Urothelium cell line (cell line): ENCODE results near the gene USH1G.
"Not testable (repeated sequence)": the region's sequence is repeated elsewhere in the genome, so short reads cannot be mapped to it uniquely, and the experiment has no call there.

Source experiments
- DNase-seq: peaks from one replicate; pipeline ENCODE4 v3.0.0; 2011; ENCODE audit warnings: low spot score, mixed read lengths
- FAIRE-seq: peaks from 2 replicates; lab custom pipeline; 2011; peaks lifted over from hg19 to GRCh38; lab: Jason Lieb, UNC

USH1G gene

DNA sequence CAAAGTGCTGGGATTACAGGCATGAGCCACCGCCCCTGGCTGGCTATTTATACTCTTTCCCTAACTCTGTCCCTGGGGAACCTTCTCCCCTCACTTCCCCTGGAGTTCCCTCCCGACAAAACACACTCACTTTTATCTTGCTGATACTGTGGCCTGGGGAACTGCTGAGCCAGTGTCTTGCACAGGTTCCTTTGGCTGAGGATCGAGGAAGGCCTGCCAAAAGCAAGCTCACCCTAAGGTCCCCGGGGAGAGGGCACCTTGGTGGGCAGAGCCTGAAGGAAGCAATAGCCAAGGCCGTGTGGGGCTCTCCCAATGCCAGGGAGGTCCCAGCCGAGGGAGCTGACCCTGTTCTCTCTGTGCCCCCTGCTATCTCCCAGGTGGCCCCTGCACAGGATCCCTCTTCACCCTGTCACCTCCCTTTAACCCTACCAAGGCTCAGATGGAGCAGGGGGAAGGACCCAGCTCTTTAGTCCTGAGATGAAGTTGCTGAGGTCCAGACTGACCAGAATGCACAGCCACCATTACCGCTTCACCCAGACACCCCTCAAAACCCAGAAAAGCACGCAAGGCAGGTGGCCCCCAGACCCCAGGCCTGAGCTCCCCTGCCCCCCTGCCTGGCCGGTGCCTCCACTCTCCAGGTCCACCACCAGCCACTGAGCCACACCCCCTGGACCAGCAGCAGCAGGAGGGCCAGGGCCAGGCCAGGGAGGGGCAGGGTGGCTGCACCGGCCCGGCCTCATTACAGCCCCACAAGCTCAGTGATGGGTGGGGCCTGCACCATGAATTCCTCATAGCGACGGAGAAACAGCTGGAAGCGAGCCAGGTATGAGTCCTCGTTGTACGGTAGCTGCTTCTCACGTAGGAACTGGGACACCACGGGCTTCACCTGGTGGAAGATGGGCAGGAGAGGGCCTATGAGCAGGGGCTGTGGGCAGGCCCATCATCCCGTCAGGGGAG lies 45.2 kb downstream of the USH1G start:
- DNase-seq (peak; percentile 67), FAIRE-seq (no peak)

DNA sequence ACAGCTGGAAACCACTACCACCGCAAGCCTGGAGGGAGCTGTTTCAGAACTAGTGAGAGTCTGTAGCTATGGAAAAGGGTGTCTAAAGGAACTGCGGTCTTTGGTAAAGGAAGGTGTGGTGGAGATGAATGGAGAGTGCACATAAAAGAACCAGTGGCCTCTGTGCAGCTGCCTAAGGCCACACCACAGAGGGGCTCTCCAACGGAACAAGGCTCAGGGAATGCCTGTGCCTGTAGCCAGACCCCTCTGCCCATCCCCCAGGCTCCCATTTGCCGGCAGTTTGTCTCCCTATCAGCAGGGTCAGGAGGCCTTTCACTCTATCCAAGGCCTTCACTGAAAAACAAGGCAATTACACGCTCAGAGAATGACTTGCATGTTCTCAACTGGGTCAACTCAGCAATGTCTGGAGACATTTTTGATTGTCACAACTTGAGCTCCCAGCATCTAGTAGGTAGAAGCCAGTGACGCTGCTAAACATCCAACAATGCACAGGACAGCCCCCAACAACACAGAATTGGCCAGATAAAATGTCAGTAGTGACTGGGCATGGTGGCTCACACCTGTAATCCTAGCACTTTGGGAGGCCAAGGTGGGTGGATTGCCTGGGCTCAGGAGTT lies 47.0 kb downstream of the USH1G start:
- DNase-seq = no peak
- FAIRE-seq = no peak

DNA sequence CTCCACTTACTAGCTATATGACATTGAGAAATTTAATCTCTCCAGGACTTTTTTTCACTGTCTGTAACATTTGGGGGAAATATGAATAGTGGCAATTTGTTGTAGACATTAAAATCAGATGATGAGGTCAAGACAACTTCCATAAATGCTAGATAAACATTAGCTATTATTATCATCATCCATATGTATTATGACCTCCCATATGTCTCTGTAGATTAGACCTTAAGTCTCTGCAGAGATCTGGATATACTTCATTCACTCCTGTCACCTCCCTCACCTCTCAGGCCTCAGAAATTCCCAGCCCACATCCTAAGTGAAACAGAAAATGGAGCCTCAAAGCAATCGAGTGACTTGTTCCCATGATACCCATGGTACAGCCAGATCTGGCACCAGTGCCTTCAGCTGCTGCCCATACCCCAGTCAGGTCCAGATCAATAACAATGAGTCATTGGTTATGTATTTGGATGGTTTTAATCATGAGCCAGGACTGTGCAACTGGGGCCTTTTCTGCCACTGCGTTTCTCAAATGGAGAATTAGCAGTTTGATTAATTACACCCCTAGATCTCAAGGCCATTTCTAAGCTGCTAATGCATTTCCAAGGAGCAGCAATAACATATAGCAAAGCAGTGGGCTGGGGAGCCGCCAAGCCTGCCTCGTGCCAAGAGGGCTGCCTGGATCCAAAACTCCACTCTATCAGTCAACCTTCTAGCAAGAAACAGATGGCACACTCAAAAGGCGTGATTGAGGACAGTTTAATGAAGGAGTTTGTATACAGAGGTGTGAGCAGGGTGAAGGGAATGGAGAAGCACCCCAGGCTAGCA lies 47.7 kb downstream of the USH1G start:
- no peak for FAIRE-seq
- no peak for DNase-seq

GRCh38 chr17:74874615-74875037 lies 48.4 kb downstream of the USH1G start:
- no peak for FAIRE-seq

DNA sequence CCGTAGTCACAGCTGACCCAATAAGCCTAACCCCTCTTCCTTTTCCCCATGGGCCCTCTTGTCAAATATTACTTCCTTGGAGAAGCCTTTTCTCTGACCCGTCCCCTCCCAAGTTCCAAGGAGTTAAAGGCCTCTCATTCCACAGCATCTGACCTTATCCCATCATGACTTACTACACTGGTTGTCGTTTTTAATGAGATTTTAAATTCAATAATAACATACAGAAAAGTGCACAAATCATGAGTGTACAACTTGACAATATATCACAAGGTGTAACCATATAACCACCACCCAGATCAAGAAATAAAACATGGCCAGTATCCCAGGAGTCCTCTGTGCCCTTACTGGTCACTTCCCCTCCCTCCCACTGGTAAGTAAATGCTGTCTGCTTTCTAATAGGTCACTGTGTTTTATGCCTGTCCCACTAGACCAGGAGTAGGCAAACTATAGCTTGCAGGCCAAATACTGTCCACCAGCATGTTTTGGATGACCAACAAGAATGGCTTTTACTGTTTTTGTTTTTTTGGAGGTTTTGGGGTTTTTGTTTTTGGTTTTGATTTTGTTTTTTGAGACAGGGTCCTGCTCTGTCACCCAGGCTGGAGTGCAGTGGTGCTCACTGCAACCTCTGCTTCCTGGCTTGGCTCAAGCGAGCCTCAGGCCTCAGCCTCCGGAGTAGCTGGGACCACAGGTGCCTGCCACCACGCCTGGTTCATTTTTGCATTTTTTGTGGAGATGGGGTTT lies 49.0 kb downstream of the USH1G start:
- FAIRE-seq = no peak
- no peak for DNase-seq

More at GRCh38 chr17:74874615-74875037, 48.4 kb downstream of the USH1G start:
- DNase-seq = no peak

DNA sequence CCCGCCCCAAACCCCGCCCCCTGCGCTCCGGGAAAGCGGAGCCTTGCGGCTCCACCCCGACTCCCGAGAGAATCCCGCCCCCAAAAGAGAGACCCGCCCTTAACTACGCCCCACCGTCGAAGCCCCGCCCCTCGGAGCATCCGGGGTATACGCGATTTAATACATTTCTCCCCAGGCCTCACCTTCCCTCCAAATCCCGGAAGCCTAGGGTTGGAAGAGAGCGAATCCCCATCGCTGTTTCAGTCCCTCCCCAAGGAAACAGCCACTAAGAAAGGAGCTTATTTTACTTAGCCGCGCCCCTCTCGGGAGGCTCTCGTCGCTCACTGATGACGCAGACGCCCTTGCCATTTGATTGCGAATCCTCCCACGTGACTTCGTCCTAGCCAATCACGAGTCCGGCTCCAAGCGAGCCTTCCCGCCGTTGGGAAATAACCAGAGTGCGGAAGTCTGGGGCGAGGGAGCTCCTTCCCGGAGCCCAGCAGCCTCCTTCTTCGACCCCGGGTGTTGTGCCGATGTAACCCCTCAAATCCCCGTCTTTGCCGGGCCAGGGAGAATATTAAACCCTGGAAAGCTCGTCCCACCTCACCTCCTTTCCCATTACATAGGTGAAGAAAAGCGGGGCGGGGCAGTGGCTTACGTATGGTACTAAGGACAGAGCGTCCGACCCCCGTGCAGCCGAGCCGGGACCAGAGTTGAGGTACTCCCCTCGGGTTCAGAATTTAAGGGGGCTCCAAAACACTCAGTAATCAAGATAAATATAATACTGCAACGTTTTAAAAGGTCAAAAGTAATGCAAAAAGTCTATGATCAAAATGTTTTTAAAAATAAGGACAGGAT lies 49.8 kb downstream of the USH1G start:
- FAIRE-seq = peak; percentile 70
- DNase-seq = peak; percentile 100

DNA sequence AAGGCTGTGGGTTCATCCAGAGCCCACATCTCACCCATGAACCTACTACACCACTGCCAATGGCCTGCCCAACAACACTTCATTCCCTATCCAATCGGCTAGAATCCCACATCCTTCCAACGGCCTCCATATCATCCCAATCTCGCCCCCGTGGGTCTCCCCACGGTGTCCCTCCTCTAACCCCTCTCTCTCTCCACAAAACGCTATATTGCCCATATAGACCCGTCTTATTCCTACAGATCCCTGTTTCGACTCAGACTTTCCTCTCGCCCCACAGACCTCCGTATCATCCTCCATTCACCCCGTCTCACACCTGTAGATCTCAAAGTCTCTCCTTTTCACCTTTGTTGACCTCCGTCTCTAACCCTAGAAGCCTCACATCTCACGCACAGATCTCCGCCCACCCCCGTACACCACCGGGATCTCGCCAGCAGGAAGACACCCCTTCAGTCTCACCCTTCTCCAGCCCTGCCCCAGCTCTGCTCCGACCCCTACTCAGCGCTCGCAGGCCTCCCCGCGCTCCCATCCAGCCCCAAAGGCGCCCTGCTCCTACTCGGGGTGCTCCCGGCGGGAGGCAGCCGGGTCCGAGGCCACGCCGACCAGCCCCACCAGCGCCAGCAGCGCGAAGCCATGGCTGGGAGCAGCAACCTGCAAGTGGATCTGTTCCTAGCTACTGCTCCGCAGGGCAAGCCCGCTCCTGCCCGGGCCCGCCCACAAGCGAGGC lies 50.6 kb downstream of the USH1G start, which contains the start of gene FDXR:
Gene FDXR, minus strand, starts transcription at position 682 of the 724 bp plus-strand sequence. Its CDS starts 50 bp downstream, at position 632.
- DNase-seq (no peak), FAIRE-seq (no peak)

DNA sequence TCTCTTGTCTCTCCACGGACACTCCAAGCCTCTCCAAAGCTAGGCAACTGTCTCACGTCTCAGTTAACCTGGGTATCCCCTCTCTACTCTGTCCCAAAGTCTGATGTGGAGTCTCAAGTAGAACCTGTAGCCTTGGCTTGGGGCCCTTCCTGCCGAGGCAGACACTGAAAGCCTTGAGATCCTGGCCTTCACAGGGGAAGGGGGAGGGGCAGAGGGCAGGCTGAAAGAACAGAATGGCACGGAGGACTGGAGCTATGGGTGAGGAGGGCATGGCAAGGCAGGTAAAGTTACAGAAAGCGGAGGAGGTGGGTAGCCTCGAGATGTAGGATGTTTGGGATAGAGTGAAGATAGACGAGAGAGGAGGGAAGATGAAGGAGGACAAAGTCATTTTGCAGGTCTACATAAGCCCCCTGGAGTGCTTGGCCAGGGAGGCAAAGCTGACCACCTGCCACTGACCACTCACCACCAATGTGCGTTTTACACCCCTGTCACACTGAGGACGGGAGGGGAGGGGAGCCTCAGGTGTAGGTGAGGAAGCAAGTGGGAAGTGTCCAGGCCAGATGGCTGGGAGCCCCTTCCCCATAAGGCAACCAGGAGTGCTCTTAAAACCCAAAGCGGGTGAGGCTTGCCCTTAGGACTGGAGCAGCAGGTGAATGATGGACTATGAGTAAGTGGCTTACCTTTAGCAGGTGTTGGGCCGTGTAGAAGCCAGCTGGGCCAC lies 51.5 kb downstream of the USH1G start:
- peak; percentile 53 for FAIRE-seq

GRCh38 chr17:74870512-74870911 lies 52.5 kb downstream of the USH1G start:
- peak; percentile 61 for DNase-seq
- no peak for FAIRE-seq

More for the DNA sequence above, 51.5 kb downstream of the USH1G start:
- DNase-seq = no peak

DNA sequence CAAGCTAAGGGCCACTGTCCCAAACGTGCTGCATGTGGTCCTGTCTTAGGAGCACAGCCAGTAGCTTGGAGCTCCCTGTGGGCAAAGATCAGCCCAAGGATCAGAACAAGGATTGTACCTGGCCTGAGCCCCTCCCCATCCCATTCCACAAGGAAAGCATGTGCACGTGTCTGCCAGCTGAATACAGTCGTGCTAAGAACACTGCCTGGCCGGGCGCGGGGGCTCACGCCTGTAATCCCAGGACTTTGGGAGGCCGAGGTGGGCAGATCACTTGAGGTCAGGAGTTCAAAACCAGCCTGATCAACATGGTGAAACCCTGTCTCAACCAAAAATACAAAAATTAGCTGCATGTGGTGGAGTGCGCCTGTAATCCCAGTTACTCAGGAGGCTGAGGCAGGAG lies 53.0 kb downstream of the USH1G start:
- FAIRE-seq, DNase-seq: not testable (repeated sequence)

GRCh38 chr17:74868908-74869255 lies 54.2 kb downstream of the USH1G start:
- FAIRE-seq = no peak

DNA sequence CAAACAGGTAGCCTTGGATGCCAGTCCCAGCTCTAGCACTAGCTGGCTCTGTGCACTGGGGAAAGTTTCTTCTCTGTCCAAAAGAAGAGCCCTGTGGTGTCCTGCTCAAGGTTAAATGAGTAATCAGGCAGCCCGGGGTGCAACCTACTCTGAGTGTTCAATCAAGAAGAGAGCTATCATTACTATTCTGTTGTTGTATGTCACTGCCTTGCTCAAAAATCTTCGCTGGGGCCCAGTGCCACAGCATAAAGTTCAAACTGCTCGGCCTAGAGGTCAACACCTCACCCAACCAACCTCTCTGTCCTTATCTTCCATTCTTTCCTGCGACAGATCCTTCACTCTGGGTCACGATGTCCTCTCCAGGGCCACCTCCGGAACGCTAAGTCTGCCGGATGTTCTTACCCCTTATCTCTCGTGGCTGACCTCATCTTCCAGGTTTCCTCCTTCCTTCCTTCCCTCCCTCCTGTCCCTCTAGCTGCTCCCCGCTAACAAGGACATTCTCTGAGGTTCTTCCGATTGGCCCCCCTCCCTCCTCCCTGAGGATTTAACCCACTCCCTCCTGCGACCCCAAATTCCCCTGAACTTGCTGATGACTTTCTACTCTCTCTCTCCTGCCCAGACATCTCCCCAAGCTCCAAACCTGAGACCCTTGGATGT lies 54.7 kb downstream of the USH1G start:
- FAIRE-seq (no peak), DNase-seq (no peak)

More at GRCh38 chr17:74868908-74869255, 54.2 kb downstream of the USH1G start:
- no peak for DNase-seq

- peak; percentile 77 for FAIRE-seq
These were observed 56.7 kb downstream of the USH1G start for GRCh38 chr17:74866198-74866835.

More at GRCh38 chr17:74866198-74866835, 56.7 kb downstream of the USH1G start:
- DNase-seq = no peak
